Tibial artery (tissue), 4 donors: ENCODE results near the gene MRGPRF.

Experiments used
- DNase-seq, 2 donors: peaks; one replicate each; pipeline ENCODE4 v3.0.0-alpha.2; 2019
- H3K27ac ChIP-seq, 2 donors: fragments of 200-600 bp; sonication (generic) in 1 of 2; 1 replicate in 1 of 2; 2 replicates in 1 of 2; pipeline ENCODE4 v1.5.1; 2018 to 2019; ENCODE audit warnings: mild to moderate bottlenecking in 1 of 2
- H3K27me3 ChIP-seq, 2 donors: fragments of 200-600 bp; sonication (generic) in 1 of 2; one replicate each; pipeline versions ENCODE4 v1.5.1 to v1.6.0; 2016 to 2019
- H3K36me3 ChIP-seq, 3 donors: fragments of 200-600 bp; sonication (generic) in 2 of 3; one replicate each; pipeline ENCODE4 v1.5.1; 2016 to 2019; ENCODE audit warnings: mild to moderate bottlenecking in 2 of 3
- H3K4me1 ChIP-seq, 4 donors: fragments of 200-600 bp; sonication (generic) in 2 of 4; 1 replicate in 3 of 4; 2 replicates in 1 of 4; pipeline ENCODE4 v1.5.1; 2016 to 2019
- H3K4me3 ChIP-seq, 2 donors: fragments of 200-600 bp; sonication (generic) in 1 of 2; 1 replicate in 1 of 2; 2 replicates in 1 of 2; pipeline ENCODE4 v1.5.1; 2018 to 2019; ENCODE audit warnings: mild to moderate bottlenecking in 2 of 2
- H3K9me3 ChIP-seq, 3 donors: fragments of 200-600 bp; sonication (generic) in 1 of 3; one replicate each; pipeline ENCODE4 v1.5.1; 2016 to 2019
- CTCF ChIP-seq, 2 experiments: fragments of 200-600 bp in 1 of 2; fragments of 450-650 bp in 1 of 2; IDR thresholded peaks; one replicate each; pipeline ENCODE4 v1.5.1; 2017 to 2019; ENCODE audit warnings: antibody characterized with exemption in 2 of 2, mild to moderate bottlenecking in 1 of 2, moderate library complexity in 1 of 2
- intact Hi-C: fragments of 100-400 bp; cut with DNase I; formaldehyde crosslinking; loops from one replicate; pipeline ENCODE4 v1.15.0; 2023; ENCODE audit warnings: low total_unique reads

MRGPRF gene

GRCh38 chr11:69052343-69053168, 39.5 kb upstream of the MRGPRF start:
- Histone ChIP-seq H3K4me3 (no peak overlapping the region), H3K27me3 (no peaks in the 10 kb centered on the region), H3K4me1 (peaks cover 0 to 58% (median 44%) of the 10 kb centered on the region in 4 donors), H3K27ac (peak overlapping the region; percentile 94 to 99), H3K9me3 (no peaks in the 10 kb centered on the region), H3K36me3 (peaks cover 20 to 43% (median 36%) of the 10 kb centered on the region in 3 donors)
- no peak for DNase-seq
- TF ChIP-seq CTCF (IDR thresholded peaks at IDR 0.05): no peak
- intact Hi-C loops: no loop called here

- Histone ChIP-seq H3K27ac (peak overlapping the region; percentile 94 to 99), H3K9me3 (no peaks in the 10 kb centered on the region), H3K36me3 (peaks cover 19 to 34% (median 30%) of the 10 kb centered on the region in 3 donors), H3K4me3 (peak overlapping the region in 1 of 2 donors; percentile 4), H3K27me3 (no peaks in the 10 kb centered on the region), H3K4me1 (peaks cover 0 to 56% (median 44%) of the 10 kb centered on the region in 4 donors)
- no peak for DNase-seq
- intact Hi-C loops: no loop called here
- TF ChIP-seq CTCF (IDR thresholded peaks at IDR 0.05): no peak
Measured at GRCh38 chr11:69051381-69052342, 38.6 kb upstream of the MRGPRF start.

DNA sequence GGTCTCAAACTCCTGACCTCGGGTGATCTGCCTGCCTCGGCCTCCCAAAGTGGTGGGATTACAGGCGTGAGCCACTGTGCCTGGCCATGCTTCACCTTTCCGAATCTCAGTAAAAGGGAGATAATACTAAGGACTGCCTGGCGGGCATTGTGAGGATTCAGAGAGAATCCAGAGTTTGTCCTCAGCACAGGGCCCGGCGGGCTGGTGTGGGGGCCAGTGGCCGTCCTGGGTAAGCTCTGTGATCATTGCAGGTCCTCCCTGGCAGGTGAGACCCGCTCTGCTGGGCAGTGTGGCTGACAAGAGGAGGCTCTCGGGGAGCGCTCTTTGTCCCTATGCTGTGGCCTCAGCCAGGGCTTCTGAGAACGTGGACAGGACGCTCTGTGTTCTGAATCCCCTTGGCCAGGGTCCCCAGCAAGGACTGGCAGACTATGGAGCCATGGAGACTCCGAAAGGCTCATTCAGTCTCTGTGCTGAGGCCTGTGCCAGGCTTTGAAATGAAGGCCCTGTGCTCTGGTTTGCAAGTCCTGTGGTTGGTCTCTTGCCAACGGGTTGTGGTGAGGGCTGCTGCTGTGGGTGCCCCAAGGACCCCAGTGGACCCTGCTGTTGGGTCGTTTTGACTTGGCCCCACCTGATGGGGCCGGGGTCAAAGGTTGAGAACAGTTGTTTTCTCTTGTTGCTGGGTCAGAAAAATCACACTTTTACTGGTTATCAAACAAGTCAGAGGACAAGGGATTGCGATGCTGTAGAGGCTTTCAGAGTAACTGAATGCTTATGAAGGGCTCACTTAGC, 37.7 kb upstream of the MRGPRF start:
- Histone ChIP-seq H3K9me3 (no peaks in the 10 kb centered on the region), H3K4me3 (peak overlapping the region in 1 of 2 donors; percentile 4), H3K4me1 (peaks cover 0 to 54% (median 44%) of the 10 kb centered on the region in 4 donors), H3K36me3 (peaks cover 19 to 27% (median 22%) of the 10 kb centered on the region in 3 donors), H3K27ac (peak overlapping the region; percentile 94 to 99), H3K27me3 (no peaks in the 10 kb centered on the region)
- DNase-seq: no peak
- intact Hi-C loops: no loop called here
- no peak for TF ChIP-seq CTCF (IDR thresholded peaks at IDR 0.05)

DNA sequence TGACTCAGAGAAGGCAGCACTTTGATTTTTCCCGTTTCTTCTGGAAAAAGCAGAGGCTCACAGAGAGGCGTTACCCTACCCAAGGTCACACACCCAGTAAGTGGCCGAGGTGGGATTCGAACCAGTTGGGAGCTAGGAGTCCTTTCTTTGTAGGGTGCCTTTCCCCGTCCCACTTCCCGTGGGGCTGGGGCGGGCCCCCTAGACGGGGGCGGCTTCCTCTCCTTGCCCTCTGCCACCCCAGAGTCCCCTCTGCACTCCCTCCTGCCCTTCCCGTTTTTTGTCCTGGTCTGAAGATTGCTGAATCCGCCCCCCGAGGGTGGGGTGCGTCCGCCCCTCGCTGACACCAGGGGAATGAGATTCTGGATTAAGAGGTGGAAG, 36.4 kb upstream of the MRGPRF start:
- DNase-seq: no peak
- intact Hi-C loops: loop anchor here (5.0 kb wide), 1 partner anchor 37 kb away; the partner anchor contains the start of gene MRGPRF
- H3K36me3 ChIP-seq: peaks cover 6 to 14% (median 9%) of the 10 kb centered on the region in 3 donors
- peak overlapping the region; percentile 95 to 100 for H3K4me3 ChIP-seq
- H3K4me1 ChIP-seq: peaks cover 0 to 54% (median 41%) of the 10 kb centered on the region in 4 donors
- H3K27ac ChIP-seq: peak overlapping the region; percentile 94 to 99
- no peaks in the 10 kb centered on the region for H3K9me3 ChIP-seq
- H3K27me3 ChIP-seq: no peaks in the 10 kb centered on the region
- no peak for TF ChIP-seq CTCF (IDR thresholded peaks at IDR 0.05)
